GM13977 (cell line): ENCODE measurements around the gene DBNDD2.

ENCODE experiments used
- DNase-seq: peaks from one replicate; pipeline ENCODE4 v3.0.0; 2012; ENCODE audit warnings: low spot score
- CTCF ChIP-seq: IDR thresholded peaks from 2 replicates; pipeline ENCODE4 v1.5.1; 2012; ENCODE audit warnings: mild to moderate bottlenecking, control low read depth; ENCODE audit not compliant: insufficient read depth; ENCODE audit errors: extremely low read depth, missing control alignments
- in situ Hi-C: fragments of 300-500 bp; cut with MboI; formaldehyde crosslinking; loops from one replicate; pipeline ENCODE4 v1.12.0; 2022; ENCODE audit warnings: low sequenced_read_pairs, low pct_unique_long_range_greater_than_20kb, mixed read lengths, inconsistent platforms; ENCODE audit not compliant: unreplicated experiment

Gene DBNDD2

GRCh38 chr20:45407783-45408645 lies at the start of gene DBNDD2:
TSS of gene DBNDD2 (plus strand) at chr20:45408289. CDS start at chr20:45408468, 179 bp downstream.
- no peak for TF ChIP-seq CTCF
- in situ Hi-C loops: no loop called here
- DNase-seq: peak; percentile 32

- no peak for DNase-seq
- no peak for TF ChIP-seq CTCF
- in situ Hi-C loops: loop anchor here (5.0 kb wide), 1 partner anchor 83 kb away; no protein-coding TSS in a partner anchor
Observed at GRCh38 chr20:45359069-45359405, 49.1 kb upstream of the DBNDD2 start.

GRCh38 chr20:45359406-45360148 lies 48.5 kb upstream of the DBNDD2 start:
- DNase-seq: no peak
- in situ Hi-C loops: loop anchor here (5.0 kb wide), 1 partner anchor 83 kb away; no protein-coding TSS in a partner anchor
- TF ChIP-seq CTCF: no peak

GRCh38 chr20:45361793-45362192 lies 46.3 kb upstream of the DBNDD2 start:
- TF ChIP-seq CTCF: no peak
- no peak for DNase-seq
- in situ Hi-C loops: no loop called here

GRCh38 chr20:45362804-45363610 lies 45.1 kb upstream of the DBNDD2 start, which contains the start of gene SYS1:
TSS of gene SYS1 (plus strand) at chr20:45363156. CDS start at chr20:45363532, 376 bp downstream.
- DNase-seq: peak; percentile 94
- peak; percentile 81 for TF ChIP-seq CTCF
- in situ Hi-C loops: no loop called here
